GM19452 (cell line): ENCODE data around the gene MAGEB2.
"Not testable (repeated sequence)": the region's sequence is repeated elsewhere in the genome, so short reads cannot be mapped to it uniquely, and the experiment has no call there.

ENCODE experiments used
- ATAC-seq: cut with Tn5 transposase; IDR thresholded peaks from one replicate; pipeline ENCODE4 v1.9.1; 2021; ENCODE audit not compliant: unreplicated experiment

Gene MAGEB2

GRCh38 chrX:30215357-30215843 is at the start of gene MAGEB2:
Gene MAGEB2 (plus strand): TSS chrX:30215563. CDS start chrX:30218581, 3,018 bp downstream.
- no peak for ATAC-seq

- ATAC-seq = no peak
These were observed 44.5 kb upstream of the MAGEB2 start for GRCh38 chrX:30170900-30171299.

GRCh38 chrX:30181353-30181752 is 34.0 kb upstream of the MAGEB2 start:
- ATAC-seq = no peak

GRCh38 chrX:30183554-30183953 is 31.8 kb upstream of the MAGEB2 start:
- ATAC-seq = no peak

GRCh38 chrX:30190426-30190825 is 24.9 kb upstream of the MAGEB2 start:
- ATAC-seq = no peak

- not testable (repeated sequence) for ATAC-seq
These were observed 21.5 kb upstream of the MAGEB2 start for GRCh38 chrX:30193910-30194309.

GRCh38 chrX:30196322-30196721 is 19.0 kb upstream of the MAGEB2 start:
- no peak for ATAC-seq

GRCh38 chrX:30212172-30212571 is 3.2 kb upstream of the MAGEB2 start:
- no peak for ATAC-seq

- no peak for ATAC-seq
These were observed 2.1 kb downstream of the MAGEB2 start for GRCh38 chrX:30217465-30217864.

- no peak for ATAC-seq
These were observed 4.0 kb downstream of the MAGEB2 start for GRCh38 chrX:30219372-30219771.

GRCh38 chrX:30220661-30221060 is 5.3 kb downstream of the MAGEB2 start:
- ATAC-seq = no peak

GRCh38 chrX:30224536-30224935 is 9.2 kb downstream of the MAGEB2 start:
- no peak for ATAC-seq

GRCh38 chrX:30228526-30228925 is 13.2 kb downstream of the MAGEB2 start:
- ATAC-seq = no peak

GRCh38 chrX:30230395-30230794 is 15.0 kb downstream of the MAGEB2 start, which contains the start of gene MAGEB3:
Gene MAGEB3 (plus strand): TSS chrX:30230657. CDS start chrX:30235925, 5,268 bp downstream.
- ATAC-seq = no peak

GRCh38 chrX:30241724-30242415 is 26.5 kb downstream of the MAGEB2 start, which contains the start of gene MAGEB4:
Gene MAGEB4 (plus strand): TSS chrX:30242000. CDS start chrX:30242136, 136 bp downstream.
- no peak for ATAC-seq

GRCh38 chrX:30246769-30247489 is 31.6 kb downstream of the MAGEB2 start, which contains the start of gene MAGEB1:
Gene MAGEB1 (plus strand): TSS chrX:30247146. CDS start chrX:30250494, 3,348 bp downstream.
- ATAC-seq = no peak

- peak; percentile 54 for ATAC-seq
These were observed 33.5 kb downstream of the MAGEB2 start for GRCh38 chrX:30248854-30249253.

- ATAC-seq = no peak
These were observed 37.9 kb downstream of the MAGEB2 start for GRCh38 chrX:30253257-30253656.

GRCh38 chrX:30259927-30260326 is 44.6 kb downstream of the MAGEB2 start:
- no peak for ATAC-seq

GRCh38 chrX:30261012-30261411 is 45.6 kb downstream of the MAGEB2 start:
- ATAC-seq = no peak

GRCh38 chrX:30262763-30263162 is 47.4 kb downstream of the MAGEB2 start:
- no peak for ATAC-seq
